HepG2 (cell line): ENCODE results near the gene FGFBP1.

Experiments
- AFF4 ChIP-seq: sonication (generic); formaldehyde crosslinking; IDR thresholded peaks from 2 replicates; pipeline ENCODE4 v1.4.0; 2020; ENCODE audit warnings: missing genetic modification reagents
- CBX5 ChIP-seq: sonication (generic); formaldehyde crosslinking; IDR thresholded peaks from 2 replicates; pipeline ENCODE4 v1.4.0; 2020; ENCODE audit warnings: missing genetic modification reagents, borderline replicate concordance
- CTCF ChIP-seq: sonication (generic); formaldehyde crosslinking; IDR thresholded peaks from 2 replicates; pipeline ENCODE4 v1.5.0; 2020; ENCODE audit warnings: mild to moderate bottlenecking, missing genetic modification reagents, moderate library complexity
- EP300 ChIP-seq, 3 experiments: sonication (generic) in 1 of 3; formaldehyde crosslinking in 1 of 3; IDR thresholded peaks; 2 replicates each; pipeline versions ENCODE4 v1.5.1 to v1.6.1; 2011 to 2020; ENCODE audit warnings: low read depth in 2 of 3, low read length in 2 of 3, borderline replicate concordance in 1 of 3, improper control_type of control experiment in 1 of 3, mild to moderate bottlenecking in 1 of 3, missing genetic modification reagents in 1 of 3, moderate library complexity in 1 of 3
- REPIN1 ChIP-seq: sonication (generic); formaldehyde crosslinking; IDR thresholded peaks from 2 replicates; pipeline ENCODE4 v1.8.0; 2022; ENCODE audit warnings: missing genetic modification reagents, low read depth, mild to moderate bottlenecking, borderline replicate concordance
- REST ChIP-seq, 2 experiments: IDR thresholded peaks; 2 replicates each; pipeline ENCODE4 v1.6.1; 2011 to 2012; ENCODE audit warnings: low read length in 2 of 2, borderline replicate concordance in 1 of 2, low read depth in 1 of 2, mild to moderate bottlenecking in 1 of 2, moderate library complexity in 1 of 2
- ZNF18 ChIP-seq: sonication (generic); formaldehyde crosslinking; IDR thresholded peaks from 2 replicates; pipeline ENCODE4 v1.8.0; 2022; ENCODE audit warnings: mild to moderate bottlenecking, missing genetic modification reagents; ENCODE audit not compliant: insufficient replicate concordance
- ZNF468 ChIP-seq: sonication (generic); formaldehyde crosslinking; IDR thresholded peaks from 2 replicates; pipeline ENCODE4 v1.8.0; 2022; ENCODE audit warnings: mild to moderate bottlenecking, moderate library complexity, missing genetic modification reagents

DNA sequence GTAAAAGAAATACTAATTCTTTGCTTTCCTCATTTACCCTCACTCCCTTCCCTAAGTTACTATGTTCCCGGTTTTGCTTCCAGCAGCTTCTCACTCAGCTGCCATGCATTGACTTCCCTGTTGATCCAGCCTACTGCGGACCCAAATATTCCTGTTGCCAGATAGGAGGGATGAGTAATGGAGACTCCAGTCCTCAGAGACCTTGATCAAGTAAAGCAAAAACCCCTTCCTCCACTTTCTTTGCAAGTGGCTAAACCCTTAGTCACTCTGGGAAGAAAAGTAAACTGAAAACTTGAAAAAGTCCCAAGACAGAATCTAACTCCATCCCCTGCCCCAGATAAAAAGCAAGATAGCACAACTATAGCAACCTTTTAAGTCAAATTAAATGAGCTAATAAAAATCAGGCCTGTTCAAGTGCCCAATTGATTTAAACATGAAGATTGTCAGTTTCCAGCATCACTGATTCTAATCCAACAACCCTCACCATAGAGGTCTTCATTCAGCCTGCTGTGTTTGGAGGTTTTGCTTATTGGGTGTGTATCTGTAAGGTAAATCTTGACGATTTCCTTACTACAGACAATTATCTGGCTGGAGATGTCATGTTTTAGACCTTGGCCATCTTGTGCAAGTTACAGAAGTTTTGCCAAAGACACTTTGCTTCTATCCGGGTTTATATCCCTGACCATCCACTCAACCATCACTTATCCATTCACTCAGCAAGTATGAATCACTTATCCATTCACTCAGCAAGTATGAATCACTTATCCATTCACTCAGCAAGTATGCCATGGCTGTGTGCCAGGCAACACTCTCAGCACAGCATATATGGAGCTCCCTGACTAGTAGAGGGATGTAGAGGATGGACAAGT lies 17.6 kb downstream of the FGFBP1 start:
- TF ChIP-seq AFF4 (no peak), CTCF (CRISPR knock-in tag) (no peak), EP300 (IDR thresholded peaks at IDR 0.05; ENCODE audit: low read depth in 2 of 2, low read length in 2 of 2) (no peak), EP300 (CRISPR knock-in tag; IDR thresholded peaks at IDR 0.05; ENCODE audit: borderline replicate concordance) (no peak), CBX5 (CRISPR knock-in tag) (no peak), REPIN1 (no peak), ZNF468 (CRISPR knock-in tag) (no peak), REST (IDR thresholded peaks at IDR 0.05; ENCODE audit: borderline replicate concordance in 1 of 2, low read depth in 1 of 2, low read length in 2 of 2) (no peak), ZNF18 (CRISPR knock-in tag) (no peak)
